Measurements from ENCODE around the gene SEZ6L2. TPM values are rescaled to one million over a fixed set of nuclear protein-coding genes. Genes with fewer than 3 reads are reported as not detected.
"Not testable (repeated sequence)": the region's sequence is repeated elsewhere in the genome, so short reads cannot be mapped to it uniquely, and the experiment has no call there.

SEZ6L2 gene
- 2.1 TPM for total RNA-seq

- Histone ChIP-seq H3K9ac (ENCODE audit: low read depth in 1 of 3, low read length in 3 of 3) (no peak within 1 kb of the TSS), H3K9me3 (ENCODE audit: control insufficient read depth in 3 of 3, low read length in 3 of 3) (no peaks in the 10 kb centered on the region), H3K4me3 (ENCODE audit: low read length in 3 of 3) (peak within 1 kb of the TSS in 2 of 3 donors; percentile 48 to 63), H3K4me1 (ENCODE audit: control insufficient read depth in 3 of 3, insufficient read depth in 3 of 3, low read length in 3 of 3) (peaks cover 4 to 8% (median 7%) of the 10 kb centered on the region in 3 donors), H3K27ac (ENCODE audit: low read depth, low read length) (no peak within 1 kb of the TSS), H3K36me3 (ENCODE audit: control insufficient read depth in 3 of 3, insufficient read depth in 3 of 3, low read length in 3 of 3) (no peaks in the 10 kb centered on the region), H3K27me3 (ENCODE audit: control insufficient read depth in 3 of 3, insufficient read depth in 3 of 3, low read length in 3 of 3) (peaks cover 26 to 40% (median 38%) of the 10 kb centered on the region in 3 donors)
Observed at GRCh38 chr16:29899516-29900101, at the start of gene SEZ6L2. TSS of gene SEZ6L2 (minus strand) at chr16:29899550. CDS start at chr16:29899019, 531 bp downstream.

GRCh38 chr16:29947897-29948296, 48.5 kb upstream of the SEZ6L2 start:
- Histone ChIP-seq H3K27ac (ENCODE audit: low read depth, low read length) (no peak overlapping the region), H3K9me3 (ENCODE audit: control insufficient read depth in 3 of 3, low read length in 3 of 3) (no peaks in the 10 kb centered on the region), H3K4me3 (ENCODE audit: low read length in 3 of 3) (no peak overlapping the region)

DNA sequence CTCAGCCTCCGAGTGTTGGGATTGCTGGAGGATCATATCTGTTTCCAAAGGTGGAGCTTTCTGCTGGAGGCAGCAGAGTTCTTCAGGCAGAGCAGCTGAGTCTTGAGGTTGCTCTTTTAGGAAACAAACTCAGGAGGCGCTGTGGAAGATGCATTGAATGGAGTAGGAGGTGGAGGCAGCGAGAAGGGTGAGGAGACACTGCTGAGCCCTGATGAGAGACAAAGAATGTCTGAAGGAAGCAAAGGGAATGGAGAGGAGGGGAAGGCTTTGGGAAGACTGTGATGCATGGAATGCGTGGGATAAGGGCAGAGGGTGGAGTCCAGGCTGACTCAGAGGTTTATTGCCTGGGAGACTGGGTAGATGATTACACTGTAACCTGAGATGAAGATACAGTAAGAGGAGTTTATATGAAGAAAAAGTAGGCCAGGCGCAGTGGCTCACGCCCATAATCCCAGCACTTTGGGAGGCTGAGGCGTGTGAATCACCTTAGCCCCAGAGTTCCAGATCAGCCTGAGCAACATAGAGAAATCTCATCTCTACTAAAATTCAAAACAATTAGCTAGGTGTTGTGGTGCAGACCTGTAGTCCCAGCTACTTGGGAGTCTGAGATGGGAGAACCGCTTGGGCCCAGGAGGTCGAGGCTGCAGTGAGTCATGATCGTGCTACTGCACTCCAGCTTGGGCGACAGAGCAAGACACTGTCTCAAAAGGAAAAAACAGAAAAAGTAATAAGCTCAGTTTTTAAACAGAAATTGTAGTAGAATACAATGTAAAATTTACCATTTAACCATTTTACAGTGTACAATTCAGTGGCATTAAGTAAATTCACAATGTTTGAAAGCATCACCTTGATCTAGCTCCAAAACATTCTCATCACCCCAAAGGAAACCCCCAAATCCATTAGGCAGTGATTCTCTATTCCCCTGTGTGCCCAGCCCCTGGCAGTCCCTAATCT, 44.8 kb upstream of the SEZ6L2 start:
- no peak overlapping the region for H3K9ac ChIP-seq (ENCODE audit: low read depth in 1 of 3, low read length in 3 of 3)
- H3K27me3 ChIP-seq (ENCODE audit: control insufficient read depth in 3 of 3, insufficient read depth in 3 of 3, low read length in 3 of 3), result no peaks in the 10 kb centered on the region
- no peaks in the 10 kb centered on the region for H3K9me3 ChIP-seq (ENCODE audit: control insufficient read depth in 3 of 3, low read length in 3 of 3)
- H3K4me3 ChIP-seq (ENCODE audit: low read length in 3 of 3), result no peak overlapping the region
- peaks cover 0 to 7% (median 3%) of the 10 kb centered on the region in 3 donors for H3K4me1 ChIP-seq (ENCODE audit: control insufficient read depth in 3 of 3, insufficient read depth in 3 of 3, low read length in 3 of 3)
- peak overlapping the region; percentile 40 for H3K27ac ChIP-seq (ENCODE audit: low read depth, low read length)
- no peaks in the 10 kb centered on the region for H3K36me3 ChIP-seq (ENCODE audit: control insufficient read depth in 3 of 3, insufficient read depth in 3 of 3, low read length in 3 of 3)

More at GRCh38 chr16:29947897-29948296, 48.5 kb upstream of the SEZ6L2 start:
- Histone ChIP-seq H3K4me1 (ENCODE audit: control insufficient read depth in 3 of 3, insufficient read depth in 3 of 3, low read length in 3 of 3) (peaks cover 0 to 7% (median 3%) of the 10 kb centered on the region in 3 donors), H3K36me3 (ENCODE audit: control insufficient read depth in 3 of 3, insufficient read depth in 3 of 3, low read length in 3 of 3) (no peaks in the 10 kb centered on the region), H3K27me3 (ENCODE audit: control insufficient read depth in 3 of 3, insufficient read depth in 3 of 3, low read length in 3 of 3) (no peaks in the 10 kb centered on the region), H3K9ac (ENCODE audit: low read depth in 1 of 3, low read length in 3 of 3) (no peak overlapping the region)

- no peaks in the 10 kb centered on the region for H3K36me3 ChIP-seq (ENCODE audit: control insufficient read depth in 3 of 3, insufficient read depth in 3 of 3, low read length in 3 of 3)
- peaks cover 0 to 7% (median 3%) of the 10 kb centered on the region in 3 donors for H3K4me1 ChIP-seq (ENCODE audit: control insufficient read depth in 3 of 3, insufficient read depth in 3 of 3, low read length in 3 of 3)
- no peaks in the 10 kb centered on the region for H3K9me3 ChIP-seq (ENCODE audit: control insufficient read depth in 3 of 3, low read length in 3 of 3)
- H3K4me3 ChIP-seq (ENCODE audit: low read length in 3 of 3), result no peak overlapping the region
- no peak overlapping the region for H3K9ac ChIP-seq (ENCODE audit: low read depth in 1 of 3, low read length in 3 of 3)
- H3K27me3 ChIP-seq (ENCODE audit: control insufficient read depth in 3 of 3, insufficient read depth in 3 of 3, low read length in 3 of 3), result no peaks in the 10 kb centered on the region
- H3K27ac ChIP-seq (ENCODE audit: low read depth, low read length), result no peak overlapping the region
Observed at GRCh38 chr16:29940656-29941055, 41.3 kb upstream of the SEZ6L2 start.

DNA sequence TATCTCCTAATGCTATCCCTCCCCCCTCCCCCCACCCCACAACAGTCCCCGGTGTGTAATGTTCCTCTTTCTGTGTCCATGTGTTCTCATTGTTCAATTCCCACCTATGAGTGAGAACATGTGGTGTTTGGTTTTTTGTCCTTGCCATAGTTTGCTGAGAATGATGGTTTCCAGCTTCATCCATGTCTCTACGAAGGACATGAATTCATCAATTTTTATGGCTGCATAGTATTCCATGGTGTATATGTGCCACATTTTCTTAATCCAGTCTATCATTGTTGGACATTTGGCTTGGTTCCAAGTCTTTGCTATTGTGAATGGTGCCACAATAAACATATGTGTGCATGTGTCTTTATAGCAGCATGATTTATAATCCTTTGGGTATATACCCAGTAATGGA, 32.4 kb upstream of the SEZ6L2 start:
- not testable (repeated sequence) for H3K4me1 ChIP-seq (ENCODE audit: control insufficient read depth in 3 of 3, insufficient read depth in 3 of 3, low read length in 3 of 3); H3K27ac ChIP-seq (ENCODE audit: low read depth, low read length)

DNA sequence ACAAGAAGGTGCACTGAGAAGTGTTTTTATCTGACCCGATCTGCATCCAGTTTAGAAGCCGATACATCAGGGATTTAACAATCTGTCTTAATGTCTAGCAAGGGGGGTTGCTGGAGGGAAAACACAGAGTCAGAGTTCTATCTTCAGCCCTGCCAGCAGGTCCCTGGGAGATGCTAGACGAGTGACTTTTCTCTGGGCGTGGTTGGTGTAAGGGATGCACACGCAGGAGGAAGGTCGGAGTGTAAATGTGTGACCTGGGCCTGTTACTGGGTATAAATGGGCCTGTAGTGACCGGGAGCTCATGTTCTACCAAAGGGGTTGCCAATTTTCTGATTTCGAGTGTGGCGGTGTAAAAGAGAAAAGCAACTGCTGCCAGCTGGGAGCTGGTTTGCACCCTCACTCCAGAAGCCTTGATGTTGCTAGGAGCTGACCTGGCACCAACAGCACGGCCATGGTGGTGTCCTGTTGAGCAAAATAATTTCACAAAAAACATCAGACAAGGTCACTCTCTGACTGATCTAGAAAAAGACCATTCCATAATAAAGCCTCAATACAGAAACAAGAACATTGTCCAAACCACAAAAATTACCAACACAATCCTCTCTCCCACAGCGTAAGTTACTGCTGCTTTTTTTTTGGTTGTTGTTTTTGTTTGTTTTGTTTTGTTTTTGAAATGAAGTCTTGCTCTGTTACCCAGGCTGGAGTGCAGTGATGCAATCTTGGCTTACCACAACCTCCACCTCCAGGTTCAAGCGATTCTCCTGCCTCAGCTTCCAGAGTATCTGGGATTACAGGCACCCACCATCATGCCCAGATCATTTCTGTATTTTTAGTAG, 27.9 kb upstream of the SEZ6L2 start:
- H3K4me1 ChIP-seq (ENCODE audit: control insufficient read depth in 3 of 3, insufficient read depth in 3 of 3, low read length in 3 of 3), result peaks cover 18 to 29% (median 19%) of the 10 kb centered on the region in 3 donors
- peak overlapping the region; percentile 80 to 95 (median 89) for H3K4me3 ChIP-seq (ENCODE audit: low read length in 3 of 3)
- H3K9me3 ChIP-seq (ENCODE audit: control insufficient read depth in 3 of 3, low read length in 3 of 3), result no peaks in the 10 kb centered on the region
- H3K27ac ChIP-seq (ENCODE audit: low read depth, low read length), result peak overlapping the region; percentile 67
- H3K9ac ChIP-seq (ENCODE audit: low read depth in 1 of 3, low read length in 3 of 3), result peak overlapping the region; percentile 10 to 92 (median 71)
- no peaks in the 10 kb centered on the region for H3K27me3 ChIP-seq (ENCODE audit: control insufficient read depth in 3 of 3, insufficient read depth in 3 of 3, low read length in 3 of 3)
- H3K36me3 ChIP-seq (ENCODE audit: control insufficient read depth in 3 of 3, insufficient read depth in 3 of 3, low read length in 3 of 3), result peaks cover 0 to 7% (median 5%) of the 10 kb centered on the region in 3 donors

More for the DNA sequence above, 32.4 kb upstream of the SEZ6L2 start:
- not testable (repeated sequence) for H3K4me3 ChIP-seq (ENCODE audit: low read length in 3 of 3); H3K9me3 ChIP-seq (ENCODE audit: control insufficient read depth in 3 of 3, low read length in 3 of 3); H3K36me3 ChIP-seq (ENCODE audit: control insufficient read depth in 3 of 3, insufficient read depth in 3 of 3, low read length in 3 of 3); H3K27me3 ChIP-seq (ENCODE audit: control insufficient read depth in 3 of 3, insufficient read depth in 3 of 3, low read length in 3 of 3); H3K9ac ChIP-seq (ENCODE audit: low read depth in 1 of 3, low read length in 3 of 3)

GRCh38 chr16:29926711-29927052, 27.3 kb upstream of the SEZ6L2 start:
- H3K36me3 ChIP-seq (ENCODE audit: control insufficient read depth in 3 of 3, insufficient read depth in 3 of 3, low read length in 3 of 3), result peaks cover 0 to 7% (median 5%) of the 10 kb centered on the region in 3 donors
- no peaks in the 10 kb centered on the region for H3K27me3 ChIP-seq (ENCODE audit: control insufficient read depth in 3 of 3, insufficient read depth in 3 of 3, low read length in 3 of 3)
- peak overlapping the region; percentile 80 to 95 (median 89) for H3K4me3 ChIP-seq (ENCODE audit: low read length in 3 of 3)
- H3K27ac ChIP-seq (ENCODE audit: low read depth, low read length), result peak overlapping the region; percentile 67
- peaks cover 18 to 29% (median 19%) of the 10 kb centered on the region in 3 donors for H3K4me1 ChIP-seq (ENCODE audit: control insufficient read depth in 3 of 3, insufficient read depth in 3 of 3, low read length in 3 of 3)
- H3K9me3 ChIP-seq (ENCODE audit: control insufficient read depth in 3 of 3, low read length in 3 of 3), result no peaks in the 10 kb centered on the region
- peak overlapping the region; percentile 71 to 92 (median 75) for H3K9ac ChIP-seq (ENCODE audit: low read depth in 1 of 3, low read length in 3 of 3)

GRCh38 chr16:29925781-29926710, 26.7 kb upstream of the SEZ6L2 start, which contains the start of gene KCTD13:
TSS of gene KCTD13 (minus strand) at chr16:29926226. CDS start at chr16:29926033, 193 bp downstream.
- H3K27ac ChIP-seq (ENCODE audit: low read depth, low read length), result peak within 1 kb of the TSS; percentile 67
- H3K4me1 ChIP-seq (ENCODE audit: control insufficient read depth in 3 of 3, insufficient read depth in 3 of 3, low read length in 3 of 3), result peaks cover 18 to 29% (median 19%) of the 10 kb centered on the region in 3 donors
- H3K9me3 ChIP-seq (ENCODE audit: control insufficient read depth in 3 of 3, low read length in 3 of 3), result no peaks in the 10 kb centered on the region
- H3K36me3 ChIP-seq (ENCODE audit: control insufficient read depth in 3 of 3, insufficient read depth in 3 of 3, low read length in 3 of 3), result peaks cover 5 to 7% (median 5%) of the 10 kb centered on the region in 3 donors
- no peaks in the 10 kb centered on the region for H3K27me3 ChIP-seq (ENCODE audit: control insufficient read depth in 3 of 3, insufficient read depth in 3 of 3, low read length in 3 of 3)
- H3K4me3 ChIP-seq (ENCODE audit: low read length in 3 of 3), result peak within 1 kb of the TSS; percentile 80 to 95 (median 89)
- H3K9ac ChIP-seq (ENCODE audit: low read depth in 1 of 3, low read length in 3 of 3), result peak within 1 kb of the TSS; percentile 71 to 92 (median 78)

Measured in skeletal muscle tissue (tissue), 4 donors.